Measurements from ENCODE around the gene ALDH7A1.

DNA sequence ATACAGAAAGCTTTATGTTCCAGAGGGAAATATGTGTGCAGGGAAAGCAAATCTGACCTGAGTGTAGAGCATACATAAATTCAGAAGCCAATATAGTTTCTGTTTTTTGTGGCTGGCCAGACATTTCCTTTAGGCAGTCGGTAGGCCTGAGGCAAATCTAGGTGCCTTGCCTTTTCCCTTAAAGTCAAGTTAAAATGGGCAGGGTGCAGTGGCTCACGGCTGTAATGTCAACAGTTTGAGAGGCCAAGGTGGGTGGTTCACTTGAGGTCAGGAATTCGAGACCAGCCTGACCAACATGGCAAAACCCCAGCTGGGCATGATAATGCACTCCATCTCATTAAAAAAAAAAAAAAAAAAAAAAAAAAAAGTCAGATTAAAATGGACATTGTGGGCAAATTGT, 36.9 kb upstream of the ALDH7A1 start:
- TF ChIP-seq POLR2A (IDR thresholded peaks at IDR 0.05; ENCODE audit: low read depth, low read length) (no peak), POLR2AphosphoS5 (IDR thresholded peaks at IDR 0.05; ENCODE audit: low read depth, low read length) (no peak)

Measured in GM12892 (cell line).